Measurements from ENCODE around the gene PSMC3IP.
"Not testable (repeated sequence)": the region's sequence is repeated elsewhere in the genome, so short reads cannot be mapped to it uniquely, and the experiment has no call there.

Gene PSMC3IP

GRCh38 chr17:42617956-42618431 lies 40.5 kb upstream of the PSMC3IP start:
- H3K4me3 ChIP-seq (ENCODE audit: low read depth in 1 of 2, low read length in 1 of 2) = no peak overlapping the region
- no peaks in the 10 kb centered on the region for H3K4me1 ChIP-seq (ENCODE audit: control insufficient read depth in 1 of 2, insufficient read depth in 1 of 2, low read depth in 1 of 2, low read length in 1 of 2)
- H3K36me3 ChIP-seq = peaks cover 23% of the 10 kb centered on the region
- no peaks in the 10 kb centered on the region for H3K9me3 ChIP-seq
- no peak overlapping the region for H3K27ac ChIP-seq
- TF ChIP-seq, protein P1, sequence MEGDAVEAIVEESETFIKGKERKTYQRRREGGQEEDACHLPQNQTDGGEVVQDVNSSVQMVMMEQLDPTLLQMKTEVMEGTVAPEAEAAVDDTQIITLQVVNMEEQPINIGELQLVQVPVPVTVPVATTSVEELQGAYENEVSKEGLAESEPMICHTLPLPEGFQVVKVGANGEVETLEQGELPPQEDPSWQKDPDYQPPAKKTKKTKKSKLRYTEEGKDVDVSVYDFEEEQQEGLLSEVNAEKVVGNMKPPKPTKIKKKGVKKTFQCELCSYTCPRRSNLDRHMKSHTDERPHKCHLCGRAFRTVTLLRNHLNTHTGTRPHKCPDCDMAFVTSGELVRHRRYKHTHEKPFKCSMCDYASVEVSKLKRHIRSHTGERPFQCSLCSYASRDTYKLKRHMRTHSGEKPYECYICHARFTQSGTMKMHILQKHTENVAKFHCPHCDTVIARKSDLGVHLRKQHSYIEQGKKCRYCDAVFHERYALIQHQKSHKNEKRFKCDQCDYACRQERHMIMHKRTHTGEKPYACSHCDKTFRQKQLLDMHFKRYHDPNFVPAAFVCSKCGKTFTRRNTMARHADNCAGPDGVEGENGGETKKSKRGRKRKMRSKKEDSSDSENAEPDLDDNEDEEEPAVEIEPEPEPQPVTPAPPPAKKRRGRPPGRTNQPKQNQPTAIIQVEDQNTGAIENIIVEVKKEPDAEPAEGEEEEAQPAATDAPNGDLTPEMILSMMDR (IDR thresholded peaks at IDR 0.05) = no peak
- no peaks in the 10 kb centered on the region for H3K27me3 ChIP-seq

DNA sequence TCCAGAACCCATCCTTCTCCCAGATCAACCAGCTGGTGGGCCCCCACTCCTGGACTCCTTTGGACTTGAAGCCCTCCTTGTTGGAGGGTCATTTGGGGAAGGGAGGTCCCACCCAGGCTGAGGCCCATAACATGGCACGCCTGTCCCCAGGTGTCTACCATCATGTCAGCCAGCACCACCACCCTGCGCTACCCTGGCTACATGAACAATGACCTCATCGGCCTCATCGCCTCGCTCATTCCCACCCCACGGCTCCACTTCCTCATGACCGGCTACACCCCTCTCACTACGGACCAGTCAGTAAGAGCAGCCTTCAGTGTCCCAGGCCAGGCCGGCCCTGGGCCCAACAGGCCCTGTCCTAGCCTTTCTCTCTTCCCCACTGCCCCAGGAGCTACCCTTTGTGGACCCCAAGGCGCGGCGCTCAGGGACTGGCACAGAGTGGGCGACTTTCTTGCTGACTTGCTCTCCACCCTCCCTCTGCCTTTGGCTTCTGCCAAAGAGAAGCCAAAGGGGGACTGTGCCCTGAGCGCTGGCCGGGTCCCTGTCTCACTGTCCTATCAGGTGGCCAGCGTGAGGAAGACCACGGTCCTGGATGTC lies 36.3 kb upstream of the PSMC3IP start:
- TF ChIP-seq, protein P1 (IDR thresholded peaks at IDR 0.05) = no peak
- Histone ChIP-seq H3K9me3 (no peaks in the 10 kb centered on the region), H3K4me3 (ENCODE audit: low read depth in 1 of 2, low read length in 1 of 2) (no peak overlapping the region), H3K27ac (no peak overlapping the region), H3K27me3 (no peaks in the 10 kb centered on the region), H3K4me1 (ENCODE audit: control insufficient read depth in 1 of 2, insufficient read depth in 1 of 2, low read depth in 1 of 2, low read length in 1 of 2) (peaks cover 10 to 15% of the 10 kb centered on the region in 2 experiments), H3K36me3 (peaks cover 33% of the 10 kb centered on the region)

- Histone ChIP-seq H3K27me3 (no peaks in the 10 kb centered on the region), H3K27ac (no peak overlapping the region), H3K9me3 (no peaks in the 10 kb centered on the region), H3K4me3 (ENCODE audit: low read depth in 1 of 2, low read length in 1 of 2) (no peak overlapping the region), H3K36me3 (peaks cover 33% of the 10 kb centered on the region), H3K4me1 (ENCODE audit: control insufficient read depth in 1 of 2, insufficient read depth in 1 of 2, low read depth in 1 of 2, low read length in 1 of 2) (peaks cover 27 to 33% of the 10 kb centered on the region in 2 experiments)
- TF ChIP-seq, protein P1 (IDR thresholded peaks at IDR 0.05) = no peak
Observed at GRCh38 chr17:42612013-42612412, 34.5 kb upstream of the PSMC3IP start.

DNA sequence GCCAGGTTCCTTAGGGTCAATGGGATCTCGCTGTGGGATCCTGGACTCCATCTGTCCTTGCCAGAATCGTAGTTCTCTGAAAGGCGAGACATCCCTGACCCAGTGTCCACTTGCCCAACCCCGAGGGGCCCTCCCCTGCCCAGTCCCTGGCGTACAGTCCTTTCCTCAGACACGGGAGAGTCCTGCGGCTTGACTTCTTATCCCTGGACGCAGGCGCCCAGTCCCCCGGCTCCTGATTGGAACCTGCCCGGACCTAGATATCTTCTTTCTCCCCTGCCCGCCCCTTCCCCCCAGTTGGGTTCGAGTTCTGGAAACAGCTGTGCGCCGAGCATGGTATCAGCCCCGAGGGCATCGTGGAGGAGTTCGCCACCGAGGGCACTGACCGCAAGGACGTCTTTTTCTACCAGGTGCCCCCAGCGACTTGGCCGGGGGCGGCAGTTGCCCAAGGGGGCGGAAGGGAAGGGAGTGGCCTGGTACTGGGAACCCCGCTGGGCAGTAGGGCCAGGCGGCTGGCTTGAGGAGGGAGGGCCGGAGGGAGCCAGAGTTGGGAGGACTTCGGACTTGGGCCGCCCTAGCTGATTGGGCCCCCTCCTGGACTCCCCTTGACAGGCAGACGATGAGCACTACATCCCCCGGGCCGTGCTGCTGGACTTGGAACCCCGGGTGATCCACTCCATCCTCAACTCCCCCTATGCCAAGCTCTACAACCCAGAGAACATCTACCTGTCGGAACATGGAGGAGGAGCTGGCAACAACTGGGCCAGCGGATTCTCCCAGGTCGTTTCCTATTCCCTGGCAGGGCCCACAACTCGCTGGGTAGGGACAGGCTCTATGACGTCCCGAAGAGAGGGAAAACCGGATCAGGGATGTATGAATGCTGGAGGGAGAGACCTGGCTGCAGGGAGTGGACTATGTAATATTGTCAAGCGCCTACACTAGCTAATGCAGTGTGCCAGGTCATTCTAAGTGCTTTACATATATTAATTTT lies 32.6 kb upstream of the PSMC3IP start:
- Histone ChIP-seq H3K4me3 (ENCODE audit: low read depth in 1 of 2, low read length in 1 of 2) (peak overlapping the region; percentile 86 to 96), H3K27ac (peak overlapping the region; percentile 94), H3K4me1 (ENCODE audit: control insufficient read depth in 1 of 2, insufficient read depth in 1 of 2, low read depth in 1 of 2, low read length in 1 of 2) (peaks cover 32 to 39% of the 10 kb centered on the region in 2 experiments), H3K36me3 (peaks cover 28% of the 10 kb centered on the region)
- not testable (repeated sequence) for H3K9me3 ChIP-seq, H3K27me3 ChIP-seq

- no peaks in the 10 kb centered on the region for H3K9me3 ChIP-seq
- H3K36me3 ChIP-seq = peaks cover 23% of the 10 kb centered on the region
- no peaks in the 10 kb centered on the region for H3K27me3 ChIP-seq
- peak within 1 kb of the TSS; percentile 86 to 96 for H3K4me3 ChIP-seq (ENCODE audit: low read depth in 1 of 2, low read length in 1 of 2)
- peak within 1 kb of the TSS; percentile 94 for H3K27ac ChIP-seq
- H3K4me1 ChIP-seq (ENCODE audit: control insufficient read depth in 1 of 2, insufficient read depth in 1 of 2, low read depth in 1 of 2, low read length in 1 of 2) = peaks cover 32 to 39% of the 10 kb centered on the region in 2 experiments
- TF ChIP-seq, protein P1 (IDR thresholded peaks at IDR 0.05) = peak; percentile 24
Observed at GRCh38 chr17:42609182-42609813, 31.8 kb upstream of the PSMC3IP start, which contains the start of the genes RETREG3 and TUBG1. Gene RETREG3, minus strand, starts transcription at chr17:42609374. Its CDS starts 50 bp downstream, at chr17:42609324. Gene TUBG1, plus strand, starts transcription at chr17:42609683. Its CDS starts 55 bp downstream, at chr17:42609738.
